GM18868 (cell line): Measurements from ENCODE around the gene ABHD16A.

Experiments
- ATAC-seq: cut with Tn5 transposase; IDR thresholded peaks from one replicate; pipeline ENCODE4 v1.9.1; 2021; ENCODE audit warnings: mild to moderate bottlenecking, moderate library complexity; ENCODE audit not compliant: unreplicated experiment

ABHD16A gene

DNA sequence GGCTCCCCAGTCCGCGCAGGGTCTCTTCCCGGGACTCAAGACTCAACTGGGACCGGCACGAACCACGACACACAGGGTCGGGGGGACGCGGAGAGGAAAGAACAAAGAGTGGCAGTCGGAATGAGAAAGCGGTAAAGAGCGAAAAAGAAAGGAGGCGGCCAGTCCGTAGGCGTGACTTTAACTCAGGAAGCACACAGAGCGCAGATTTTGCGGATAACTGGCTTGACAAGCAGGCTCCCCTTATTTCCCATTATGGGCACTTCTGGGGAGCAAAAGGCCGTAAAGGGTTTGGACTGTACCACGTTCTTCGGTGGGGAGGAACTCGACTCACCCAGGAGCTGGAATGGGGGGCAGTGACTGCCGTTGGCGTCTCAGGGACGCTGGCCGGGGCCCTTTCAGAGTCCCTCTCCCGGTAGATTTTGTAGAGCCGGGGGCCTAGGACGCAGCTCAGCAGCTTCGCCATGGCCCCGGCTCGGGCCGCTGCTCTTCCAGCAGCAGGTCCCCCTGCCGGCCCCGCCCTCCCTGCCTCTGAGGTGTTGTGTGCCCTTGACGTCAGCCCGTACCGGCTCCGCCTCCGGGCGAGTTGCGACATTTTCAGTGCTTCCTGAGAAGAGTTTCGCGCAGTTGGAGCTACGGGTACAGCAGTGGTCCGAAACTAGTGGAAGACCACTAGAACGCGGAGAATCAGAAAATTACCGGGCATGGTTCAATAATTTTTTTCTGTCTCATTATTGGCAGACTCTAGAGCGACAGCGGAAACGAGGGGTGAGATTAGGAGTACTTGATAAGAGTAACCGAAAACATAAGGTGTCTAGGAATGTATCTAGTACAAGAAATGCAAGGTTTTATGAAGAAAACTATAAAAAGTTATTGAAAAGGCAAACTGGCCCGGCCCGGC lies at the start of gene ABHD16A:
ABHD16A (minus strand) TSS at position 506 of the 898 bp plus-strand sequence; CDS start at position 463, 43 bp downstream.
- ATAC-seq: peak; percentile 94

- ATAC-seq: no peak
Measured at GRCh38 chr6:31752739-31753319, 49.7 kb upstream of the ABHD16A start.

GRCh38 chr6:31750411-31751022 lies 47.4 kb upstream of the ABHD16A start:
- ATAC-seq: no peak

DNA sequence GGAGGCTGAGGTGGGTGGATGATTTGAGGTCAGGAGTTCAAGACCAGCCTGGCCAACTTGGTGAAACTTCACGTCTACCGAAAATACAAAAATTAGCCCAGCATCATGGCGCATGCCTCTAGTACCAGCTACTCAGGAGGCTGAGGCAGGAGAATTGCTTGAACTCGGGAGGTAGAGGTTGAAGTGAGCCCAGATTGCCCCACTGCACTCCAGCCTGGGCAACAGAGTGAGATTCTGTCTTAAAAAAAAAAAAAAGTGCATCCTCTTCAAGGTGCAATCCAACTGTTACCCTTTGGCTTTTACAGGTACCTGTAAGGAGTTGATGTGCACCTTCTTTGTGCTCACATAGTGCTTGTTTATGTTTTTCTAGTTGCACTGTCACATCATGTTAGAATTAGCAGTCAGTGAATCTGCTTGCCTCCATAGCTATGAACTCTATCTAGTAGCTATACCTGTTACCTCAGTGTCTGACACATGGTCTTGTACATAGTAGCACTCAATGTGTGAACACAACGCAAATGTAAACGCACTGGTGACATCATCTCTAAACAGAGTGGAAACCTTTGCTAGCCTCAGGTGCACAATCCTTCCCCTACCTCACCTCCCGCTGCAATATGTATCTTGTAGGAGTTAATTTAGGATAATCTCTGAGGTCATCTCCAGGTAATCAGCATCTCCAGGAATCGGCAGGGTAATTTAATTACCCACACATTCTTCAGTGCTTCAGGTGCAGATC lies 46.3 kb upstream of the ABHD16A start:
- ATAC-seq: no peak

- no peak for ATAC-seq
Measured at GRCh38 chr6:31744422-31744821, 41.3 kb upstream of the ABHD16A start.

DNA sequence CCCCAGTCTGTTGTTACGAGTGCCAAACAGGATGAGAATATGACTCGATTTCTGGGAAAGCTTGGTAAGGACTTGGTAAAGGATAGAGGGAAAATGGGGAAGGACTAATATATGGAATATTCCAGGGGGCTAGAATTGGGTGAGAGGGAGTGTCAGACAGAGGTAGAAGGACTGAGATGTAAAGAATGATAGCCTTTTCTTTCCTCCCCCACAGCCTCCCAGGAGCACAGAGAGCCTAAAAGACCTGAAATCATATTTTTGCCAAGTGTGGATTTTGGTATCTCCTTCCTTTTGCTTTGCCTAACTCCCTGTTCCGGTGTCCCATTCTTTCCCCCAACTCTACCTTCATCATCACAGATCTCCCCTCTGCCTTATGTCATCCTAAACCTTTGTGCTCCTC lies 39.8 kb upstream of the ABHD16A start:
- ATAC-seq: no peak

DNA sequence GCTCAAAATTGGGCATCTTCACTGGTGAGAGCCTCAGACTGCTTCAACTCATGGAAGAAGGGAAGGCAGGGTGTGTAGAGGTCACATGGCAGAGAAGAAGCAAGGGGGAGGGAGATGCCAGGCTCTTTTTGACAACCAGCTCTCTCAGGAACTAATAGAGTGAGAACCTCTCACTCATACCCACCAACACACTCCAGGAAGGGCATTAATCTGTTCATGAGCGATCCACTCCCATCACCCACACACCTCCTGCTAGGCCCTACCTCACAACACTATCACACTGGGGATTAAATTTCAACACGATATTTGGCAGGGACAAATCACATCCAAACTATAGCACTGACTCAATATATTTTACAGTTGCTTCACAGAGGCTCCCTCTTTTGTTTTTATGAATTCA lies 38.7 kb upstream of the ABHD16A start:
- no peak for ATAC-seq

DNA sequence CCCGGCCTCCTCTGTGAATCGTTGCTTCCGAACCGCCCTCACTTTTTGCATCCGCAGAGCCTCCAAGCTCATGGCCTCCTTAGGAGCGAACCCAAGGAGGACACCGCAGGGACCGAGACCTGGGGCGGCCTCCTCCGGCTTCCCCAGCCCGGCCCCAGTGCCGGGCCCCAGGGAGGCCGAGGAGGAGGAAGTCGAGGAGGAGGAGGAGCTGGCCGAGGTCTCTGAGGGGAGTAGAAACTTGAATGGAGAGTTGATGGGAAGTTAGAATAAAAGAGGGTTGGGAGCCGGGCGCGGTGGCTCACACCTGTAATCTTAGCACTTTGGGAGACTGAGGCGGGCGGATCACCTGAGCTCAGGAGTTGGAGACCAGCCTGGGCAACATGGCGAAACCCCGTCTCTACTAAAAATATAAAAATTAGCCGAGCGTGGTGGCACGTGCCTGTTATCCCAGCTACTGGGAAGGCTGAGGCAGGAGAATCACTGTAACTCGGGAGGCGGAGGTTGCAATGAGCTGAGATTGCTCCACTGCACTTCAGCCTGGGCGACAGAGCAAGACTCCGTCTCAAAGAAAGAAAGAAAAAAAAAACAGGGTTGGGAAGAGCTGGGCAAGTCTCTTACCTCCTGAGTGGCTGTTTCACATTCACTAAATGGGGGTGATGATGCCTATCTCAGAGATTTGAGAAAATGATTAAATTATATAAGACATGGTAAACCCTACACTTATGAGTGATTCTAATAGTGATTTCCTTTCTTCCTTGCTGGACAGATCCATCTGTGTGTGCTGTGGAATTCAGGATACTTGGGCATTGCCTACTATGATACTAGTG lies 37.5 kb upstream of the ABHD16A start:
- ATAC-seq: no peak

DNA sequence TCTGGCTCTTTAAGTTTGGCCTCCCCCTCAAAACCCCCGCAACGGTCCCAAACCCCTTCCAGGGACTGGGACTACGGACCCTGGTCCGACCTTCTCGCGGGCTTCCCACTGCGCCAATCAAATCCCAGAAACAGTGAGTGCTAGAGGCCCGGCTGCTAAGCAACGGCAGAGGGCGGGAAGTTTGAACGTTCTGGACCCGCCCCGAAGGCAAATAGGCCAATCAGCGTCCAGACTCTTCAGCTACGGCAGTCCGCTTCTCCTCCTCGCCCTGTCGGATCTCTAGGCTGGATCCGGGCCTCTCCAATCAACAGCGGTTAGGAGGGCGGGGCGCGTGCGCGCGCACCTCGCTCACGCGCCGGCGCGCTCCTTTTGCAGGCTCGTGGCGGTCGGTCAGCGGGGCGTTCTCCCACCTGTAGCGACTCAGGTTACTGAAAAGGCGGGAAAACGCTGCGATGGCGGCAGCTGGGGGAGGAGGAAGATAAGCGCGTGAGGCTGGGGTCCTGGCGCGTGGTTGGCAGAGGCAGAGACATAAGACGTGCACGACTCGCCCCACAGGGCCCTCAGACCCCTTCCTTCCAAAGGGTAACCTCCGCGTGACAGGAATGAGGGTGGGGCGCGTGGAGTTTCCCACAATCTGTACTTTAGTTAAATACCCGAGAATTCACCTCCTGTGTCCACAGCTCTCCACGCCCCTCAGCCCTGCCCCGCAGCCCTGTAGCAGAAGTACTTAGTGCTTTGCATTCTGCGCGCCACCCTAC lies 36.7 kb upstream of the ABHD16A start, which contains the start of gene MSH5:
MSH5 (plus strand) TSS at position 367 of the 758 bp plus-strand sequence. CDS start 462 bp downstream, outside the sequence.
- peak; percentile 78 for ATAC-seq

DNA sequence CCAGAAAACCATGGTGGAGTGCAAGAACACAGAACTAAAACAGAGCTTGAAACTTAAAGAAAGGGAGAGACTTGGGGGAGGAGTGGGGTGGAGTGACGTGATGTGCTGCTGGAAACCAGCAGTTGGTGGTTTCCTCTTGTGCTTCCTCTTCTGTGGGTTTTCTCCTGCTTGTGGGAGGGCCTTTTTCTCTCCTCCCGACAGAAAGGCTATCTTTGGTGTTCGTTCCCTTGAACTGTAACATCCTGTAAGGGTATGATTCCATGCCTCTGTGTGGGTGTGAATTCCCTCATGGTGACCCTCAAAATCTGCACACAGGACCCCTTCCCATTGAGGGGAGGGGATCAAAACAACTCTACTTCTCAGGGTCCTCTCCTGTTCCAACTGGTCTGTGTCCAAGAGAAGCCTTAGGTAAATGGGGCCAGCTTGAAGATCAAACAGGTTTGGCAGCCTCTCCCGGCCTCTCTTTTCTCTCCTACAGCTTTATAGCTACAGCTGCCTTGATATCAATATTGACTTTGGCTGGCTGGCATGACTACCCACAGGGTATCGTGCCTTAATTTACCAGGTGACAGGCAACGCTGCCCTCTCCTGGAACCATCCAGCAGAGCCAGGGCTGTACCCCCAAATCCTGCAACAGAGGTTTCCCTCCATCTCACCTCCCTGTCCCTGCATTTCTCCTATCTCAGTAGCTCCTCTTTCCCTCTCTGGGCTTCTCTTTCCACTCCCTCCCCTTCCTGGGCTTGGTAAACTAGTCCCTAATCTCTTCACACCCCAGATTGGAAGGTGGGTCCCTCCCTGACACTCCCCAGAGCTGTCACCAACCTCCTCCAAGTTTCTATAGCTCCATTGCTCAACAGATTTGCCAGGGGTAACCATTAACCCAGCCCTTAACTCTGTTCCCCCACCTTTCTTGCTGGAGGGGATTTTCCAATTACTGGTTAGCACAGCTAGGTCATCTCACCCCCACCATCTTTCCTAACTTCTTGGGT lies 35.2 kb upstream of the ABHD16A start:
- ATAC-seq: no peak

GRCh38 chr6:31737315-31737990 lies 34.3 kb upstream of the ABHD16A start:
- ATAC-seq: no peak

GRCh38 chr6:31736768-31737314 lies 33.7 kb upstream of the ABHD16A start:
- no peak for ATAC-seq

DNA sequence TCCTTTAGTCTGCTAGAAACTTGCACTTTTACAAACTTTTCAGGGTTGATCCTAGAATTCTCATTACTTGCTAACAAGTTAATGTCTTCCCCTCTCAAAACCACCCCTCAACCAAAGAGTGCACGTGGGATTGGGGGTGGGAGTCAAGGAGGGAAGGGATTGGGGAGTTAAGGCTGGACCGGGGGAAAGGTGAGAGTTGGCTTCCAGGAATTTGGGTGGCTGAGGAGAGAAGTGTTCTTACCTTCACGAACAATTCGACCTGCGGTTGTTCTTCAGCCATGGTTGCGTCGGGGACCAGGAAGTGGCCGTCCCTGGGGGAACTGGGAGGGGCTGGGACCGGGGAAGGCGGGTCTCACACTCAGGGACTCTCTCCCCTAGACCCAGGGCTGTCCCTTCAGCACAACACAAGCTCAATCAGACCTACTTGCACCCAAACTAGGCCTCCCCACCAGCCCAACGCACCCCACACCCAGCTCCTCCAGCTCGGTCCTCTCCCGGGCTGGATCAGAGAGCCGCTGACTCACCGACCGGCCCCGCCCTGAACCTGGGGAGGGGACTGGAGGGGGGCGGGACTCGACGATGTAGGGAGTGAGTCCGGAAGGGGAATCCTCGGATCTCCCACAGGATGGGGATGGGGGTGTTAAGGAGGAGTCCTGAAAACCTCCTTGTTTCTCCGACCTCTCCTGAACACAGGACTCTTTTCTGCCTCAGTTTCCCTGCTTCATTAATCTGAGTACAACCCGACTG lies 33.1 kb upstream of the ABHD16A start, which contains the start of gene CLIC1:
CLIC1 (minus strand) TSS at position 510 of the 747 bp plus-strand sequence; CDS start at position 280, 230 bp downstream.
- ATAC-seq: peak; percentile 28

DNA sequence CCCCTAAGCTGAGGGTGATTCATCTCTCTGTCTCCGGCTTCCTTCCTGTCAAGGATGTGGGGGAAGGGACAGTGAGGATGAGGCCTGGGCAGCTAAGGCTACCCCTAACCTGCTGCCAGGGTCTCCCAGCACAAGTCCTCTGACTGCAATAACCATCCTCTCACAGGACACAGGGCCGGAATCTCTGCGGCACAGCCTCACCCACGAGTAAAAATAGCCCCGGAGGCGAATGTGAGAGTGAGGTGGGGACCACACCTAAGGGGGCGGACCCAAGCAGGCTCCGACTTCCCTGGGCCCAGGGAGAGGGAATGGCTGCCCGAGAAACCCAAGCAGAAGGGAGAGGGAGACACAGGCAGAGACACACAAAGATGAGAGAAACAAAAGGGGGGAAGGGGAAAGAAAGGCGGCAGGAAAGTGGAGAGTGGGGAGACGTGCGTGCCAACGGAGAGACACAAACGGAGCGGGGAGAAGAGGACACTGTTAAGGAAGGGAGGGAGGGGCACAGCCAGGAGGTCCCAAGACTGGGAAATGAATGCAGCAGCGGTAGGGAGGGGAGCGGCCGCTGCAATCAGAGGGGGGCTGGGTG lies 31.8 kb upstream of the ABHD16A start:
- ATAC-seq: peak; percentile 32

DNA sequence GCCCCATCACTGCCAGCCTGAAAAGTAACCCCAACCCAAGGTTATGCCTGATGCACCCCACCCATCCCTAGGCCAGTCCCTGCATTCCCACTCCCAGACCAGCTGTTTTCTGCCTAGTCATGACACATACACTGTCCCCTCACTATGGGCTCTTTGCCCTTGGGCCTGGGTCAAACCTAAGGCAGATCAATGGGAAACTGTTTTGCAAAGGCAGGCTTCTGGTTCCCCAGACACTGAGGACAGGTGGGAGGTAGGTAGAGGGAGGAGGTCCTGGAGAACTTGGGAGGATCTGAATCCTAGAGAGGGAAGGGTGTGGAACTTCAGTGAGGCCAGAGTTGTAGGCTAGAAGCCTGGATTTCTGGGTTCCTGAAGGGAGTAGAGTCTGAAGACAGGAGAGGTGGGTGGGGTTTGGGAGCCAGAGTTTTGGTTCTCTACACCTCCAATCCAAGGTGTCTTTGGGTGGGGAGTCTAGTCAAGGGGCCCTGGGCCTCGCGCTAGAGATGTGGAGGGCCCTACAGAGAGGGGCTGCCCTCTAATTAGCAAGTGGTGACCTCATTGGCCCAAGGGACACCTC lies 31.2 kb upstream of the ABHD16A start:
- no peak for ATAC-seq

DNA sequence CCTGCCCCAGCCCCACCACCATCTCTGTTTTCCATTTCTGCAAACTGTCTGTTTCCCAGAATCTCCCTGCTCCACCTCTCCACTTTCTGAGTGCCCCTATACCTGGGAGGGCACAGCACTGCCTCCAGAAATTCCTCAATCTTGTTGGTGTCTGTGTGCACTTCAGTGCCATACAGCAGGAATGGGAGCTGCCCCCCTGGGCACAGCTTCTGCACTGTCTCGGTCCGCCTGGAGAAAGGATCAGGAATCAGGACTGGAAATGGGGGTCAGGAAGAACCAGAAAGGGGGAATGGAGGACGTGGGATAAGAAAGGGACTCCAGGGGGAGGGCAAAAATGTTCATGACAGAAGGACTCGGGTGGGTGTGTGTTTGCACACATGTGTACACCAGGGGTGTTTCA lies 30.6 kb upstream of the ABHD16A start:
- ATAC-seq: no peak
